ENCODE results near the gene ADCY1.

- TF ChIP-seq CTCF (IDR thresholded peaks at IDR 0.05) (no peak), POLR2A (IDR thresholded peaks at IDR 0.05) (no peak)
Observed at GRCh38 chr7:45636733-45637132, 62.6 kb downstream of the ADCY1 start.
